Colon (tissue), 2 donors: ENCODE results near the gene P2RY10.
"Not testable (repeated sequence)": the region's sequence is repeated elsewhere in the genome, so short reads cannot be mapped to it uniquely, and the experiment has no call there.

ENCODE experiments used
- FAIRE-seq: peaks from 2 replicates; lab custom pipeline; 2012; peaks lifted over from hg19 to GRCh38; lab: Jason Lieb, UNC
- donor health status: control.
- donor health status: control.

Gene P2RY10

GRCh38 chrX:78945186-78945912 lies at the start of gene P2RY10:
P2RY10 (plus strand) TSS chrX:78945391; CDS start chrX:78960521, 15,130 bp downstream.
- no peak for FAIRE-seq

- FAIRE-seq = no peak
These were observed 22.4 kb upstream of the P2RY10 start for GRCh38 chrX:78922754-78923153.

GRCh38 chrX:78923198-78924015 lies 21.8 kb upstream of the P2RY10 start:
- peak; percentile 18 for FAIRE-seq

GRCh38 chrX:78931814-78932213 lies 13.4 kb upstream of the P2RY10 start:
- no peak for FAIRE-seq

- no peak for FAIRE-seq
These were observed 10.3 kb upstream of the P2RY10 start for GRCh38 chrX:78934866-78935265.

- no peak for FAIRE-seq
These were observed 840 bp upstream of the P2RY10 start for GRCh38 chrX:78944351-78944750.

GRCh38 chrX:78946178-78946931 lies 1.2 kb downstream of the P2RY10 start:
- FAIRE-seq = no peak

- peak; percentile 10 for FAIRE-seq
These were observed 5.0 kb downstream of the P2RY10 start for GRCh38 chrX:78950009-78950835.

GRCh38 chrX:78957049-78957767 lies 12.0 kb downstream of the P2RY10 start:
- FAIRE-seq = no peak

GRCh38 chrX:78957768-78958130 lies 12.6 kb downstream of the P2RY10 start:
- no peak for FAIRE-seq

GRCh38 chrX:78958419-78959116 lies 13.4 kb downstream of the P2RY10 start:
- FAIRE-seq = no peak

- FAIRE-seq = no peak
These were observed 15.7 kb downstream of the P2RY10 start for GRCh38 chrX:78960888-78961287.

- no peak for FAIRE-seq
These were observed 19.4 kb downstream of the P2RY10 start for GRCh38 chrX:78964598-78964997.

GRCh38 chrX:78979789-78980464 lies 34.7 kb downstream of the P2RY10 start:
- no peak for FAIRE-seq

- no peak for FAIRE-seq
These were observed 44.2 kb downstream of the P2RY10 start for GRCh38 chrX:78989349-78989748.

- FAIRE-seq = no peak
These were observed 52.8 kb downstream of the P2RY10 start for GRCh38 chrX:78997870-78998558.

- FAIRE-seq = not testable (repeated sequence)
These were observed 62.3 kb downstream of the P2RY10 start for GRCh38 chrX:79007540-79007939.
